Erythroblast (primary cell): ENCODE data around the gene C16orf90.

Experiments used
- DNase-seq, 2 experiments: peaks; one replicate each; lab custom pipeline; 2025; lab: John Stamatoyannopoulos, UW
- GATA1 ChIP-seq: IDR thresholded peaks from 2 replicates; pipeline ENCODE4 v1.6.1; 2011; ENCODE audit warnings: low read depth, mild to moderate bottlenecking, control low read depth, low read length, moderate library complexity
- POLR2A ChIP-seq: IDR thresholded peaks from 2 replicates; pipeline ENCODE4 v1.6.1; 2011; ENCODE audit warnings: mild to moderate bottlenecking, low read length

Gene C16orf90

DNA sequence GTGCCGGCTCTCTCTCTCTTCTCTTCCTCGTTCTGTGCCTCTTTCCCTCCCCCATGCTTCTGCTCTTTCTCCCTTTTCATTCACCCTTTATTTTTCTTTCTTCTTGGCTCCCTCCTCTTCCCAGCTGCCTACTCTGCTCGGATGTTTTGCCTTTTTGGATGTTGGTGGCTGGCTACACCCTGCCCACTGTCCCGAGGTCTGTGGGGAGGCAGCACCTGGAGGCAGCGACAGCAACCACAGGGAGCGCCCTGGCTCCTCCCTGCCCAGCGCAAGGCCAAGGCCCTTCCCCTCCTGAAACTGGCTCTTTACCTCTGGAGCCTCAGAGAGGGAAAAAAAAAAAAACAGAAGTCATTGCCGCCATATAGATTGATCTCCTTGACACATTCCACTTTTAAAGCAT lies 25.6 kb upstream of the C16orf90 start:
- TF ChIP-seq GATA1 (no peak), POLR2A (no peak)
- DNase-seq, result no peak

GRCh38 chr16:3520413-3520812 lies 25.1 kb upstream of the C16orf90 start:
- no peak for TF ChIP-seq GATA1
- TF ChIP-seq POLR2A, result no peak
- DNase-seq, result no peak

- TF ChIP-seq GATA1 (no peak), POLR2A (no peak)
- no peak for DNase-seq
These were observed 24.3 kb upstream of the C16orf90 start for GRCh38 chr16:3519581-3519980.

DNA sequence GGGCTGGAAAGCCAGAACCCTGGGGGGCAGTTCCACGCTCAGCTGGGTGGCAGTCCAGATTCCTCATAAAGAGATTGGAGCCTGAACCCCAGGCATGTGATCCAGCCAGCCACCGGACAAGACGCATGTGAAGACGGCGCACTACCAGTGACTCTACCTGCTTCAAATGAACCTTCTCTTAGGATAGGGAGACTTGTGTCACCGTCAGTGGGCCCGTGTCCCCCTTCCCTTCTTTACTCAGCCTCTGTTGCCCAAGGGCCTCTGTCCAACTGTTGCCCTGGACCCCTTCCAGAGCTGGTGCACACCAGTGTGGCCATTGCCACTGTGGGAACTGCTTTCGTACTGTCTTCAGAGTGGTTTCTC lies 23.7 kb upstream of the C16orf90 start:
- TF ChIP-seq POLR2A, result no peak
- no peak for TF ChIP-seq GATA1
- DNase-seq, result no peak

GRCh38 chr16:3518292-3518985 lies 23.1 kb upstream of the C16orf90 start:
- no peak for DNase-seq
- TF ChIP-seq GATA1 (no peak), POLR2A (no peak)

- no peak for TF ChIP-seq GATA1
- TF ChIP-seq POLR2A, result no peak
These were observed 20.6 kb upstream of the C16orf90 start for GRCh38 chr16:3515897-3516296.

GRCh38 chr16:3514621-3515020 lies 19.3 kb upstream of the C16orf90 start:
- DNase-seq, result peak in 1 of 2 experiments; percentile 27
- no peak for TF ChIP-seq GATA1
- no peak for TF ChIP-seq POLR2A

More at GRCh38 chr16:3515897-3516296, 20.6 kb upstream of the C16orf90 start:
- no peak for DNase-seq

DNA sequence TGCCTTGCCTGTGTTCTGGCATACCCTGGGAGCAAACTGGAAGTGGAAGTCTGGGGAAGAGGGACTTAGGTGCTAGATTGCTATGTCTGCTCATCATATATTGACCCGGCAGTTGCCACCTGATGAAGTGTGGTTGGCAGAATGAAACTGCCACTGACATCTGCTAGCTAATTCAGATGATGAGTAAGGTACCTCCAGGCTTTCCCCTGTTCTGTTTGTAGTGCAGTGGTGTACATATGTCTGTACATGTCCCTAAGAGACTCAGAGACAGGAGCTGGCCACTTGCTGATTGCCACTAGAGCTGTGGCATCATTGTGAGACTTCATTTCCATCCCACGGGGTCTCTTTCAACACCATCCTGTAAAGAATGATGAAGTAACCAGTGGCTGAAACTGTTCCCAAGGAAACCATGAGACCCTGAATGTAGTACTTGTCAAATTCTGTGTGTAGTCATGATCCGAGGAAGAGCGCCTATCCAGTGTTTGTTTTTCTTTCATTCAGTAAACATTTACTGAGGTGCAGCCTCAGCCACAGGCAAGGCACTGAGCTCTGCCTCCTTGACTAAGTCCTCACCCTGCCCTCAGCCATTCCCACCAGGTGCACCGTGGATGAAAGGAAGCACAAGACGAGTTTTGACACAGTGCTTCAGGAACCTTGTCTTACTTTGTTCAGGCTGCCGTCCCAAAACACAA lies 18.7 kb upstream of the C16orf90 start:
- TF ChIP-seq GATA1 (no peak), POLR2A (no peak)
- DNase-seq, result no peak

- no peak for DNase-seq
These were observed 16.2 kb upstream of the C16orf90 start for GRCh38 chr16:3511286-3512180.

DNA sequence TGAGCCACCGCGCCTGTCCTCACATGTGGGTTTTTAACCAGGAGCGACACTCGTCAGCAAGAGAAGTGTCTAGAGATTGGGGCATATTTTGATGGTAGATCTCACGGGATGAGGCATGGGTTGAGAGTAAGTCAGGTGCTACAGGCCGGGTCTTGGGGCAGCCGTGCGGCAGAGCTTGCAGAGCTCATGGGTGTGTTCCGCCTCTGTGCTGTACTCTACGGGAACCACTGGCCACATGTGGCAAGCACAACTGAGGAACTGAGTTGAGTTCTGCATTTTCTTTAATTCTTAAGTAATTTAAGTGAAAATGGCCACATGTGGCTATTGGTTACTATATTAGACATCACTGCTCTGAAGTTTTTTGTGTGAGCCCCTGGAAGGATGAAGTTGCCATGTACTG lies 15.1 kb upstream of the C16orf90 start:
- no peak for DNase-seq
- no peak for TF ChIP-seq POLR2A
- no peak for TF ChIP-seq GATA1

More at GRCh38 chr16:3511286-3512180, 16.2 kb upstream of the C16orf90 start:
- TF ChIP-seq POLR2A (no peak), GATA1 (no peak)

DNA sequence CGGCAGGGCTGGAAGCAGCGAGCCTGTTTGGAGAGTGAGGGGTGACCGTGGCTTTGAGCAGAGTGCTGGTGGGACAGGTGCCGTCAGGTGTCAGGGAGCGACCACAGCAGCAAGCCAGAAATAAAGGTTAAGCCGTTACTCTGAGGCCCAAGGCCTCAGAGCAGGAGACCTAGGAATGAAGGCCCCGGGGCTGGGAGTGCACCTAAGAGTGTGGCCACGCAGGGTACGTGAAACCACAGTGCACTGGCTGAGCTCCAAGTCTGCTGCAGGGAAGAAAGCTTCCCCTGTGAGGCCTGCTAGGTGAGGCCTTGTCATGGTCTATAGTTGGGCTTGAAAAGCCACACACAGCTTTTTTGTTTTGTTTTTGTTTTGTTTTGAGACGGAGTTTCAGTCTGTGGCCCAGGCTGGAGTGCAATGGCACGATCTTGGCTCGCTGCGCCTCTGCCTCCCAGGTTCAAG lies 14.2 kb upstream of the C16orf90 start:
- no peak for TF ChIP-seq POLR2A
- TF ChIP-seq GATA1, result no peak
- DNase-seq, result no peak

DNA sequence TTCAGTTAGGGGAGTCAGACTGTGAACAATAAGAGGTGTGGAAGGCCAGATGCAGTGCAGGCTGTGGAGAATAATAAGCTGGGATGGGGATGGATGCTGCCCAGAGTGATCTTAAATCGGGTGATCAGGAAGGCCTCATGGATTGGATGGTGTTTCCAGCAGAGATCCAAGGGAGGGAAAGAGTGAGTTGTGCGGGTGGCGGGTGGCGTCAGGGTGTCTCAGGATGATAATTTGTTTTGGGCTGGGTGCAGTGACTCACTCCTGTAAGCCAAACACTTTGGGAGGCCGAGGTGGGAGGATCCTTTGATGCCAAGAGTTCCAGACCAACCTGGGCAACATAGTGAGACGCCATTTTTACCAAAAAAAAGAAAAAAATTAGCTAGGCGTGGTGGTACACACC lies 13.4 kb upstream of the C16orf90 start:
- TF ChIP-seq GATA1 (no peak), POLR2A (no peak)
- DNase-seq, result peak in 1 of 2 experiments; percentile 34

- TF ChIP-seq POLR2A (no peak), GATA1 (no peak)
- no peak for DNase-seq
These were observed 8.2 kb upstream of the C16orf90 start for GRCh38 chr16:3503523-3503922.
